HG03469 (cell line): ENCODE measurements around the gene PMPCA.
"Not testable (repeated sequence)": the region's sequence is repeated elsewhere in the genome, so short reads cannot be mapped to it uniquely, and the experiment has no call there.

ENCODE experiments used
- ATAC-seq: cut with Tn5 transposase; IDR thresholded peaks from one replicate; pipeline ENCODE4 v1.9.1; 2021; ENCODE audit warnings: mild to moderate bottlenecking, moderate library complexity, moderate number of reproducible peaks; ENCODE audit not compliant: unreplicated experiment

Gene PMPCA

DNA sequence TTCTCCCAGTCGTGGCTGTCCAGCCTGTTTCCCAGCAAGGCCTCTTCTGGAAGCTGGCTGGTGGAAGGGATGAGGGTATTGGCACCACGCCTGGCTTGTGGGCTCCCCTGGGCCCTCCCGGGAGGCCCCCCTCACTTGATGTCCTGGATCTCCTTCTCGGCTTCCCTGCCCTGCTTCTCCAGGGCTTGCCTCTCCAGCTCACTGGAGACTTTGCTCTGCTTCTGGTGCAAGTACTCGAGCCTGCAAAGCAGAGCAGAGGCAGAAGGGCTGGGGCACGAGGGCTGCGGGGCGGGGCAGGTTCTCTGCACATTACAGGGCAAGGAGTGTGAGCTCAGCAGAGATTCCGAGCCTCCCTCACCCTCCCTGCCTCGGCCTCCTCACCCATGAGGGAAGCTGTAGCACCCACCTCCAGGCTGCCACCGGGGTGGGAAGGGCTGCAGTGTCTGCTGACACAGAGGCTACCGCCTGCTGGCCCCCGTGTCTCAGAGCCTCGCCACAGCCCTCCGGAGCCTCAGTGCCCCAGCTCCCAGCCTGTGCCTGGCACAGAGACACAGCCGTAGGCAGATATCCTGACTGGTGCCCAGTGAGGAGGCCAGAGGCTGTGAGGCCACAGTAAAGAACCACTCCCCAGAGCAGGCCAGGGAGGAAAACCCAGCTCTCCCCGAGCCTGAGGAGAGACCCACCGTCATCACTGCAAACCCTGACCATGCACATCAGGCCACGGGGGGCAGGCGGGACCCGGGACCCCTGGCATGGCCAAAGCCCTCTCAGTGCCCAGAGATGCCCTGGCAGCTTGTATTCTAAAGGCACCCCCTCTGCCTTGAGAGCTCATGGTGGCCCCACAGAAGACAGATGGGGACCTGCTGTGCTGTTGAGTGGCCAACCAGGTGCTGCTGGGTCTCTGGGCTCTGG lies 17.7 kb upstream of the PMPCA start:
- ATAC-seq = no peak

DNA sequence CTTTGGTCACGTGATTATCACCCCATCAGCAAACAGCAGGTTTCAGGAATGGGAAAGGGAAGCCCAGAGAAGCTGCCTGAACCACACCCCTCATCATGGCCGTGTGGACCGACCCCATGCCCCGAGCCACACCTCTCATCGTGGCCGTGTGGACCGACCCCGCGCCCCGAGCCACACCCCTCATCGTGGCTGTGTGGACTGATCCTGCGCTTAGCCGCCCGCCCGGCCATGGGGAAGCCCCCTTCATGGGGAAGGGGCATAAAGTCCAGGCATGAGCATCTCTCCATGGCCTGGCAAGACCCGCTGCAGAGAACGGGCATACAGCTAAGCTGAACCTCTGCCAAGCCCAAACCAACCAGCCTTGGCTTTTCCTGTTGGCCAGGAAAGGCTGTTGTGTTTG lies 16.9 kb upstream of the PMPCA start:
- ATAC-seq = no peak

DNA sequence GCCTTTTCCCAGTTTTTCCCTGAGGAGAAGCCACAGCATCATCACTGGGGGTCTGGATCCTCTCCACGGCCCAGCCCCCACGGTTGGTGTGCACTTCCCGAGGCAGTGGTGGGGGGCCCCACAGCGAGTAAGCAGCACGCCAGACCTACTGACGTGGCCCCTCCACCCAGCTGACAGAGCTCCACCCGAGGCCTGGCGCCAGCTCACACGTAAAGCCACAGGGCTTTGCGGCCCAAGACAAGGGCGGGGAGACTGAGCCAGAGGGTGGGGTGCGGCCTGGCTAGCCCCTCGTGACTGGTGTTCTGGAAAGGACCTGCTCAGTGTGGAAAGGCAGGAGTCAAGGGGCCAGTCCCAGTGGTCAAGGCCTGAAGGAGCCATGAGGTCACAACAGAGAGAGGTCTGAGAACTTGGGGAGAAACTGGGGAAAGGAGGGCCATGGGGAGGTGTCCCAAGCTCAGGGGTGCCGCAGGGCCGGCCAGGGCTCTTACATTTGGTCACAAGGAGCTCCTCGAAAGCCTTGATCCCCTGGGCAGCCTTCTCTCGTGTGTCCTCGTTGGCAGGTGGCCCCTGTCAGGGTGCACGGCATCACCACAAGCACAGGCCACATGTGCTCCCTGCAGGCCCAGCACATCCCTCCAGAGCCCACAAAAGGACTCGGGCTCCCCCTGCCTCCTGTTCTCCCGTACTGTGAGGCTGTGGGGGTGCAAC lies 16.0 kb upstream of the PMPCA start:
- no peak for ATAC-seq

DNA sequence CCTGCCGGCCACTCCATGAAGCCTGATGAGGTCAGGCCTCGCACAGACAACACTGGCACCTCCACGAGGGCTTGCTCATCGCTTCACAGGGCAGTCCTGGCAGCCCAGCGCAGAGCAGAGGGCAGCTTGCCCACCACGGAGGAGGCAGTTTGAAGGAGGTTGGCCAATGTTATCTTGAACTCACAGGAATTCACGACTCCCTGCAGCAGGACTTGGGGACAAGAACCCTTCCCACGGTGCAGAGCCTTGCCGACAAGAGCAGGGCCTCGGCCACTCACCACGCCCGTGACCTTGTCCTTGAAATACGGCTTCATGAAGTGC lies 15.5 kb upstream of the PMPCA start:
- no peak for ATAC-seq

DNA sequence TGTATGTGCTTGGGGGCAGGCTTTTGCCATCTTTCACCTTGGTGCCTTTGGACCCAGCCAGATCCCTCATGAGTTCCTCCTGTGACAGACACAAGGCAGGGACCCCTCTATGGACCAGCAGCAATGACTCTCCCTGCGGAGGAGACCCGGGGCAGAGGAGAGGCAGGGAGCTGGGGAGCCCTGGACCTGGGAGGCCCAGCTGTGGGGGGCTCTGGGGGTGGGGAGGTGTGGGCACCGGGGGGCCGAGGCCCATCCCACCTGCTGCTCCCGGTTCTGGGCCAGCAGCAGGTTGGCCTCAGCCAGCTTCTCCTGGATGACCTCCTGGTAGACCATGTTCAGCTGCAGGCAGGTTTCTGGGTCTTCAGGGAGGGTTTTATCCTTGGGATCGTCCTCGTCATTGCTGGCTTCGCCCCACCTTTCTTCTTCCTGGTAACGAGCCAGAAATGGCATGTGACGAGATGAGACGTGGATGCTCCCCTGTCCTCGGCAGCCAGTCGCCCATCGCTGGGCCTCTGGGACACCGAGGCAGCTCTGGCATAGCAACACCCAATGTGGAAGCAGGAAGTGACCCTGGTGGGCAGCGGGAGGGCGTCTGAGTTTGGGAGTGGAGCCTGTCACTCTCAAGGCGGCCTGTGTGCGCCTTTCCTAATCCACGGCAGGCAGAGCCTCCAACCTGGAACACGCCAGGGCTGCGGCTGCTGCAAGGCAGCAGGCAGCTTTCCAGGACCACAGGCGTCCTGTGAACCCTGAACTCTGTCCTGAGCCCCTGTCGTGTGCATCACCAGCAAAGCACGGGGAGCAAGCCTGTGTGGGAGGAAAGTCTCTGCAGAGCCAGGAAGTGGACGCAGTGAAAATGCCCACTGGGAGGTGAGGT lies 14.9 kb upstream of the PMPCA start:
- ATAC-seq = no peak

DNA sequence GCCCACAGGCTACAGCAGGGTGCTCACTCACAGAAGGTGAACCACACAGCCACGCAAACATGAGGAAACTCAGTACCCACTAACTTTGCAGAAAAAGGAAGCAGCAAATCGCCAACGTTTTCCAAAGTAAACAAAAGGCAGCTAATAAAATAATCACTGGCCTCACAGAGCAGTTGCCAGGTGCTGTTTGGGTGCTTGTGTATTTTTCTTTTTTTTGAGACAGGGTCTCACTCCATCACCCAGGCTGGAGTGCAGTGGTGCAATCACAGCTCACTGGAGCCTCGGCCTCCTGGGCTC lies 14.3 kb upstream of the PMPCA start:
- ATAC-seq = no peak

DNA sequence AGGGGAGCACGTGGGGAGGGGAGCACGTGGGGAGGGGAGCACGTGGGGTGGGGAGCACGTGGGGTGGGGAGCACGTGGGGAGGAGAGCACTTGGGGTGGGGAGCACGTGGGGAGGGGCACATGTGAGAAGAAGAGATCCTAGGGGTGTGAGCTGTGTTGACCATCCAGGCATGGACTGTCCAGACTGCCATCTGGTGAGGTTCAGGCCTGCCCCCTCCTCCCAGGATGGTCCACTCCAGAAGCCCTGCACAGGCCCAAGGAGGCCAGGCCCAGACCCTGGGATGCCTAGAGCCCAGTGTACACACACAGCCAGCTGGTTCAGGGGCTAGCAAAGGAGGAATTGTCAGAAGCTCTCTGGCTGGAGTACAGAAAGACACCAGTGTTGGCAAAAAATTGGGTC lies 12.8 kb upstream of the PMPCA start:
- no peak for ATAC-seq

DNA sequence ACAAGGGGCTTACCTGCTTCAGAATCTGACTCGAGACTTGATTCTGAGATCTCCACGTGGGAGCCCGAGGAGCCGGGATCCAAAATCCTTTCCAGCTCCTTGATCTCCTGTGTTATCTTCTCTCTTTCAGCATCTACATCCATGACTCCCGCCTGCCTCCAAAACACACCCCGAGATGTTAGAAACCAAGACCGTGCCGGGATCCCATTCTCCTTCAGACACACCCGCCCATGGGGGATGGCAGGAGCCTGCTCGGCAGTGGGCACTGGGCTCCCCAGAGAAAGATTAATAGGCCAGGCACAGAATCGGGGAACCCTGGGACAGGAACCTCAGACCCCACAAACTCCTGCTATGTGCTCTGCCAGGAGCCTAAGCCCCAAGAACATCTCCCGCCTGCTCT lies 12.2 kb upstream of the PMPCA start:
- ATAC-seq = no peak

DNA sequence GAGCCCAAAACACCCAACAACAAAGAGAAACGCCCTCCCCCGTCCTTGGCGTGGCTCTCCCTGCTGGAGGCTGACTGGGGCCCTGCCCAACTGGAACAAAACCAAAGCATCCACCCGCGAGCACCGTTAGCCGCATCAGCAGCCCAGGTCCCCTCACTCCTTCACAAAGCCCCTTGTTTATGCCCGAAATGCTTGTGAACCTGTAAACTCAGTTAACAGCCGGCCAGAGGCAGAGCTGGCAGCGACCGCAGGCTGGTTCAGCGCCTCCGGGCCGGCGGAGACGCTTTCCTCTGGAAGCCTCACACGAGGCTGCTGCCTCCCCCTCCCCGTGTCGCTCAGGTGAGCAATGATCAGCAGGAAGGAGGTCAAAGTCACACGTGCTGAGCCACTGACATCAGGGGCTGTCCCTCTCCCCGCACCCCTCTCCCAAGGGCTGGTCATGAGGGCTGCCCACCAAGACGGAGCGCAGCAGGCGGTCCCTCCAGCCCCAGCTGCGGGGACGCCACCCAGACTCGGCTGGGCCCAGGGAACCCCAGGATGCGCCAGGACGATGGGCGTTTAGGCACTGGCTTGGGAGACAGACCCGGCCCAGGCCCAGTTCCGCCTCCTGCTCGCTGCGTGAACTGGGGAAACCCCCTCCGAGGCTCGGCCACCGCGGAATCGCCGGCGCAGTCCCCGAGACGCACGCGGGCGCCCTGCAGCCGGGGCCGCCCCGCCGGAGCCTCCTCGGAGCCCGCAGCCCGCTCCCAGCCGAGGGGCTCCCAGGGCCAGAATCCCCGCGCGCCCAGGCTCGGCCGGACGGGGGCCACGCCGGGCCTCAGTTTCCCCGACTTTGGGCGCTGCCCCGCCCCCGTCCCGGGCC lies 11.1 kb upstream of the PMPCA start:
- ATAC-seq = no peak

DNA sequence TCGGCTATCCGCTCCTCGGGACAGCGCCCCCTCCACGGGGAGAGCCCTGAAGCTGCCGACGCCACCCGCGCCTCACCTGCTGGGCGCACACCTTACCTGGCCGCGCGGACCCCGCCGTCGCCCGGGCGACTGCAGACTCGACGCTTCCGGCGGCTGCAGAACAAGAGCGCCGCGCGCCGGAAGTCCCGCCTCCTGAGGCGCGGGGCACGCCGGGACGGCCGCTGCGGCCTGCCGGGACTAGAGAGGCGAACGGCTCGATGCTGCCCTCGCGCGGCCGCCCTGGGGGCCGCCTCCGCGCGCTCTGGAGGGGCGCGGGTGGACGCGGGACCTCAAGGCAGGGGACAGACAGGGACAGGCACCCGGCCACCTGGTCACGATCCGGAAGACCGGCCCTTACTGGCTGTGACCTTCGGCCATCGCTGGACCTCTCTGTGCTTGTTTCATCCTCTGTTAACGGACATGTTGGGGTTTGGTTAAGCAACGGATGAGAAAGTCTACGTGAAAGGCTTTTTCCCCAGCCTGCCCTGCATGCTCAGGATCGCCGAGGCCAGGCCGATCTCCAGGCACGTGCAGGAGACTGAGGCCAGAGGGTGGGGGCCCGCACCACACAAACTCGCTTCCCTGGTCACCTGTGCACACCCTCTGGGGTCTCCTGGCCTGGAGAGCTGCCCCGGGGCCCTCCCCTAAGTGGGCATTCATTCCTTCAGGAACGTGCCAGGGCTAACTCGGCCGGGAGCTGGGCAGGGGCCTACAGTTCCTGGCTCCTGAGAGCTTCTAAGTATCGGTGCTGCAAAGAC lies 10.2 kb upstream of the PMPCA start, which contains the start of gene SNAPC4:
TSS of gene SNAPC4 (minus strand) at position 133 of the 797 bp plus-strand sequence. CDS start 1,742 bp downstream, outside the sequence.
- peak; percentile 41 for ATAC-seq

DNA sequence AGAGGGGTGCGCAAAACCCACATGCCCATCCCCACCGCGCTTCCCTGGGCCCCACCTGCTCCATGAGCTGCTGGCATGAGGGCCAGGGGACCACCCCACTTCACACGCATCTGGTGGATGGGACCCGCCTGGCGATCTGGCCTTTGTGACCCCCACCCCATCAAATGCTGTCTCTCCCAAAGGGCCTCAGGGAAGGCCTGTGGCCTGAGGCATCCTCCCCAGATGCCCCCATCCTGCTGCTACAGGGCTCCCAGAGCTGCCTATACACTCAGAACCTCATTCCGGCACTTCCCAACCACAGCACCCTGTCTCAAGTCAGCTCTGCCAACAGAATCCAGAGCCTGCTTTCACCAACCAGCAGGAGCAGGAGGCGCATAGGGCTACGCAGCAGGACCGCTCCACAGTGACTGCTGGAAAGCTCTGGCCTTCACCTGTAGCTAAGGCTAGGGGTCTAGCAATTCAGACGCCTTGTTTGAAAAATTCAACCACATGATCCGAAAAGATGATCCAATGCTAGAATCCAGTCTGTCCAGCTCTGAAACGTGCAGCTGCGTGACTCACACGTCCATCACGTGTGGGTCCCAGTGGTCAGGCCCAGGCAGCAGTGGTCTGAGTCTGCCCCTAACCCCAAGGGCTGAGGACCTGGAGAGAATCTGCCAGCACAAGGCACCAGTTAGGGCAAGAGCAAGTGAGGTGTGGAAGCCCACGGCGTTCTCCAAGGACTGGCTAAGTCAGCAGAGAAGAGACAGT lies 9.1 kb upstream of the PMPCA start:
- no peak for ATAC-seq

DNA sequence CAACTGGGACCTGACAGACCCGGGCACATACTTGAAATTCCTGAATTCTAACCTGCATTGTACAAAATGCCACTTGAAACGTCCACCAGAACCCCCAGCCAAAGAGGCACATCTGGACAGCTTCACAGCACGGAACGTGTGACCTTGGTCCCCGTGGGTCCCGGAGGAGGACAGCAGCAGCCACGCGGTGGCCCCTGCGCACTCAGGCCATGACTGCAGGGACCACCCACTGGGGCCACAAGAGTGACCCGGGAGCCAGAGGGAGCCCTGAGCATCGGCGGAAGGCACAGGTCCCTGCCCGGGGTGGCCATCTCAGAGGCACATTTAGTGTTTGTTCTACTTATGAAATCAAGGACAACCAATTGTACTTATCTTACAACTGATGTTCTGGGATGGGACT lies 8.4 kb upstream of the PMPCA start:
- ATAC-seq = no peak

DNA sequence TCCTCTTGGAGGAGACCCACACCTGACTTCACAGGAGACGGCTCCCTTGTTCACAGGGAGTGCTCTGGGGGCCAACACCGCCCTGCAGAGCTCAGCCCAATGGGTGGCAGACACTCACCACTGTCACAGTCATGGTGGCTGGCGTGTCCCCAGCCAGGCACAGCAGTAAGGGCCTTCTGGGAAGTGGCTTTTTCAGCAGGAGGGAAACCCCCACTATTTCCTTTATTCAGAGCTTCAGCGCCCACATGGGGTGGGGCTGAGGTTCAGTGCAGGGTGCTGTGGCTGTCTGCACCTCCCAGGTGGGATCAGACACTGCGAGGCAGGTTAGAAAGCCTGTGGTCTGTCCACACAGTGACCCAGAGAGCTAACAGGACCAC lies 6.9 kb upstream of the PMPCA start:
- ATAC-seq = no peak

DNA sequence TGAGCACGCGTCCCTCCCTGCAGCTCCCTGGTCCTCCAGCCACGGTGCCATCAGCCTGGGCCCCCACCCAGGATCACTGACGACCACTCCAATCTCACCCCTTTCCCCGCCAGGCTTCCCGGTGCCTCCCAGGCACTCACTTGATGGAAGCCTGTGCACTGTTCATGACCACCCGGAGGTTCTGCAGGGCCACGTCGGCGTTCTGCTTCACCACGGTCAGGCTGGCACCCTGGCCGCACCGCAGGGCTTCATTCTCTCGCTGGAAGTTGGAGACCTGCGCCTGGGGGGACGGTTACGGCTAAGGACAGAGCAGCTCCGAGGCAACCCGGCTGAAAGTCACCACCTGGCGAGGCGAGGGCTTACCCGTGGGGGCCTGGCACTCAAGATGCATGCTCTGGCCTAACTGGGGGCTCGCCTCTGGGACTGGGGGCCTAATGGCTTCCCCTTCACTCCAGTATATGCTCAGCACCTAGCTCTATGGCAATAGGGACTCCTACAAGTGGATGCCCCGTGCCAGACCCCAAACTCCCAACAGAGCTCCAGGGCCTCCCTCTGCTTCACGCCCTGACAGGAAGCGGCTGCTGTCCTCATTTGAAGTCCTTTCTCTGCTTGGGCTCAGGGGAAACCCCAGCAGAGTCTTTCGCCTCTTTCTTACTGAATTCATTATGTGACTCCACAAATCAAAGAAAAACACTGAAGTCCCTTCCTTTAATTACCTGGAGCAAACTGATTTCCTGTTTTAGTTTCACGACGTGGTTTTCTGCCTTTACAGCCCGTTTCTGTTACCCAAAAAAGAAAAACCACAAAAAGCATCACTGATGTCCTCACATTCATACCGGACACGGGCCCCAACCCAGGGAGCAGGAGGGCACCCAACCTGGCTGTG lies 6.3 kb upstream of the PMPCA start:
- ATAC-seq = no peak

DNA sequence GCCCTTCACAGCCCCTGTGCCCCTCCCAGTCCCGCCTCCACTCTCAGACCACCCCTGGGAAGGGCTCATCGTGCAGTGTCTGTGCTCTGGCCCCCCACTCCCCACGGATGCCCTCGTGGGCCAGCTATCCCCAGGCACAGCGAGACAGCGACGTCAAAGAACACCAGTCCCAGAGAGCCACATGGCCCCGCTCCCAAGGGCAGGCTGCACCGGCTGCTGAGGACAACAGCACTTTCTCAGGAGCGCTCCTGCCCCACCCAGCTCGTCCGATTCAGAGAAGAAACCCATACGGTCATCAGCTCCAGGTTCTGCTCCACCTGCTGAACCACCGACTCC lies 5.7 kb upstream of the PMPCA start:
- ATAC-seq = no peak

DNA sequence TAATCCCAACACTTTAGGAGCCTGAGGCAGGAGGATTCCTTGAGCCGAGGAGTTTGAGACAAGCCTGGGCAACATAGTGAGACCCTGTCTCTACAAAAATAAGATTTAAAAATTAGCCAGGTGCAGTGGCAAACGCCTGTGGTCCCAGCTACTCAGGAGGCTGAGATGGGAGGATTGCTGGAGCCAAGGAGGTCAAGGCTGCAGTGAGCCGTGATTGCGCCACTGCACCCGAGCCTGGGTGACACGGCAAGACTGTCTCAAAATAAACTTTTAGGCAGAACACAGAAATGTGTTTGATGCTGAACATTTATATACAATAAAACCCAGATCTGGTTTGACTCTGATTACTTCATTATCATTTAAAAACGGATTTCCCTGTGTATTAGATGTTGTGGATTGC lies 5.0 kb upstream of the PMPCA start:
- no peak for ATAC-seq

DNA sequence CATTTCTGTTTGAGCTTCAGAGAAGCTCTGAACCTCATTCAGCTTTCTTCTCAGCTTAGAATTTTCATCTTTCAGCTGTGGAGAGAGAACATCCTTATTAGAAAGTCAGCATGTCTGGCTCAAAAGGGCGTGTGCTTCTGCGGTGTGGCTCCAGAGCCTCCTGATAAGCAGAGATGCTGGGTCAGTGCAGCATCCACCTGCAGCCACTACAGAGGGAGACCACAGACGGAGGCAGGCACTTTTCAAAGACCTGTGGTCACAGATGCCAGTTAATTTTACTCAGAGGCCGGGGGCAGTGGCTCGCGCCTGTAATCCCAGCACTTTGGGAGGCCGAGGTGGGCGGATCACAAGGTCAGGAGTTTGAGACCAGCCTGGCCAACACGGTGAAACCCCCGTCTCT lies 4.6 kb upstream of the PMPCA start:
- not testable (repeated sequence) for ATAC-seq

DNA sequence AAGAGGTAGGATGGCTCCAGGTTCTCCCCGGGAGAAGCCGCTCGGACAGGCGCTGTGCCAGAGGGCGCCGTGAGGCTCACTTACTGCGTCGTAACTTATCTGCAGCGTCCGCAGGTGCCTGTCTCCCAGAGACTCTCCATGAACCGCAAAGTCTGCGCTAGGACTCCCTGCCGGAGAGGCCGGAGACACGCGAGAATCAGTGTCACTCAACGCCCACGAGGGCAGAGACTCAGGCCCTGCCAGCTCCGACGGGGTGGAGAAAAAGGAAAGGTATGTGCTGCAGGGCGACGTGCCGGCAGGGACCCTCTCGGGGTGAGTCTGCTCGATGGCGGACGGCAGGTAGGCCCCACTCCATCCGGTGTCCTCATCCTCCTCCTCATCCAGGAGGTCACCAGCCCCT lies 3.4 kb upstream of the PMPCA start:
- ATAC-seq = not testable (repeated sequence)
